Epithelial cell of prostate (primary cell): ENCODE results near the gene PLCB3.
"Not testable (repeated sequence)": the region's sequence is repeated elsewhere in the genome, so short reads cannot be mapped to it uniquely, and the experiment has no call there.

Source experiments
- DNase-seq: peaks from one replicate; pipeline ENCODE4 v3.0.0-alpha.2; 2011; ENCODE audit warnings: low read depth, low spot score
- H3K27ac ChIP-seq: fragments of 450-650 bp; 2 replicates; pipeline ENCODE4 v1.5.1; 2017; ENCODE audit warnings: mild to moderate bottlenecking

The PLCB3 gene

DNA sequence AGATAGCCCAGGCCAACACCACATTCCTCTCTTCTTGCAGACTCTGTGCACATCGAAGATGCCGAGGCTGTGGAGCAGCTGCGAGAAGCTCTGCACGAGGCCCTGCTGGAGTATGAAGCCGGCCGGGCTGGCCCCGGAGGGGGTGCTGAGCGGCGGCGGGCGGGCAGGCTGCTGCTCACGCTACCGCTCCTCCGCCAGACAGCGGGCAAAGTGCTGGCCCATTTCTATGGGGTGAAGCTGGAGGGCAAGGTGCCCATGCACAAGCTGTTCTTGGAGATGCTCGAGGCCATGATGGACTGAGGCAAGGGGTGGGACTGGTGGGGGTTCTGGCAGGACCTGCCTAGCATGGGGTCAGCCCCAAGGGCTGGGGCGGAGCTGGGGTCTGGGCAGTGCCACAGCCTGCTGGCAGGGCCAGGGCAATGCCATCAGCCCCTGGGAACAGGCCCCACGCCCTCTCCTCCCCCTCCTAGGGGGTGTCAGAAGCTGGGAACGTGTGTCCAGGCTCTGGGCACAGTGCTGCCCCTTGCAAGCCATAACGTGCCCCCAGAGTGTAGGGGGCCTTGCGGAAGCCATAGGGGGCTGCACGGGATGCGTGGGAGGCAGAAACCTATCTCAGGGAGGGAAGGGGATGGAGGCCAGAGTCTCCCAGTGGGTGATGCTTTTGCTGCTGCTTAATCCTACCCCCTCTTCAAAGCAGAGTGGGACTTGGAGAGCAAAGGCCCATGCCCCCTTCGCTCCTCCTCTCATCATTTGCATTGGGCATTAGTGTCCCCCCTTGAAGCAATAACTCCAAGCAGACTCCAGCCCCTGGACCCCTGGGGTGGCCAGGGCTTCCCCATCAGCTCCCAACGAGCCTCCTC is 64.6 kb downstream of the PLCB3 start:
- H3K27ac ChIP-seq: peak overlapping the region; percentile 98
- not testable (repeated sequence) for DNase-seq

DNA sequence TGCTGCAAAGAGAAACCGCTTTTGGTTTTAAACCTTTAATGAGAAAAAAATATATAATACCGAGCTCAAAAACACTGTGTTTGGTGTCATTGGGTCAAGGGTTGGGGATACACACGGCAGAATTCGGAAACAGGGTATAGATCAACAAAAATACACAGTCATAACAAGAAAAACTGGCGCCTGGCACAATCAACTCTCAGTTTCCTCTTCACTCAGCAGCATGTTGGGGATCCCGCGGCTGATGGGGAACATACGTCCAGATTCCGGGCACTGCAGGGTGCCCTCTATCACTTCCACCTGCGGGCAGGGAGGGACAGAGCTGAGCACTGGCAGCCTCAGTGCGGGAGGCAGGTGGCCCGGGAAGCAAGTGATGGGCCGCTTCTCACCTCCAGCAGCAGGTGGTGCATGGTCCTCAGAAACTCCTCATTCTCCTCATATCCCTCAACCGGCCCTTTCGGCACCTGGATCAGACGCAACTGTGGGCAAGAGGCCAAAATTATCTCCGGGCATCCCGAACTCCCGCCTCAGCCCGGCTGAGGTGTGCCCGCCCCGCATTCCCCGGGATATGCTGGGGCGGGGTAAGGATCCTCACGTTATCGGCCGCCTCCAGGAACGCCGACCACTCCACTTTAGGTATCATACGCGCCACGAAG is 65.5 kb downstream of the PLCB3 start:
- H3K27ac ChIP-seq: peak overlapping the region; percentile 98
- no peak for DNase-seq

DNA sequence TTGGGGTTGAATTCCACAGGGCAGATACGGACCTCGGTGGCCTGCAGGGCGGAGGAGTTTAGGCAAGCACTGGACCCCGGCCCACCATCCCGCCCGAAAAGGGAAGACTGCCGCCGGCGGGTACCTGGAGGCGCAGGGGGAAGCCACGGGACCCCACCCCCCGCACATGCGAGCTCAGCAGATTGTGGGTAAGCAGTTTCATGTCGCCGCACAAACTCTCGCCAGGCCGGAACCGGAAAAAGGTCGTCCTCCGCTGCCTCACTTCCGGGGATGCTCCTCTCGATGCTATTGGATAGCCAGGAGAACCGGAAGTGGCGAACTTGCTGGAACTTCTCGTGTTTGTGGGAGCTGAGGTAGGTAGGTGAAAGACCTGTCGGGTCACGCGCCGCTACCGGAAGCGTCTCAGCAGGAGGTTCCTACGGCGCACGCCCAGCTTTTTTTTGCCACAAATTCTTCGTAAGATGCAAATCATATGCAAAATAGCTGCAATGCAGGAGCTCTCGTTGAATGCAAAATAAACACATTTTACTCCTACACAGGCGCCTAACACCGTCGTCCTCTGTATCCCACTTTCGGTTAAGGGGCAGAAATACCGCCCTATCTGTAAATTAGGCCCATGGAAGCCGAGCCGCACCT is 66.1 kb downstream of the PLCB3 start, which contains the start of gene TRMT112:
TSS of gene TRMT112 (minus strand) at position 235 of the 636 bp plus-strand sequence. CDS start at position 202, 33 bp downstream.
- peak; percentile 99 for DNase-seq
- peak within 1 kb of the TSS; percentile 98 for H3K27ac ChIP-seq

DNA sequence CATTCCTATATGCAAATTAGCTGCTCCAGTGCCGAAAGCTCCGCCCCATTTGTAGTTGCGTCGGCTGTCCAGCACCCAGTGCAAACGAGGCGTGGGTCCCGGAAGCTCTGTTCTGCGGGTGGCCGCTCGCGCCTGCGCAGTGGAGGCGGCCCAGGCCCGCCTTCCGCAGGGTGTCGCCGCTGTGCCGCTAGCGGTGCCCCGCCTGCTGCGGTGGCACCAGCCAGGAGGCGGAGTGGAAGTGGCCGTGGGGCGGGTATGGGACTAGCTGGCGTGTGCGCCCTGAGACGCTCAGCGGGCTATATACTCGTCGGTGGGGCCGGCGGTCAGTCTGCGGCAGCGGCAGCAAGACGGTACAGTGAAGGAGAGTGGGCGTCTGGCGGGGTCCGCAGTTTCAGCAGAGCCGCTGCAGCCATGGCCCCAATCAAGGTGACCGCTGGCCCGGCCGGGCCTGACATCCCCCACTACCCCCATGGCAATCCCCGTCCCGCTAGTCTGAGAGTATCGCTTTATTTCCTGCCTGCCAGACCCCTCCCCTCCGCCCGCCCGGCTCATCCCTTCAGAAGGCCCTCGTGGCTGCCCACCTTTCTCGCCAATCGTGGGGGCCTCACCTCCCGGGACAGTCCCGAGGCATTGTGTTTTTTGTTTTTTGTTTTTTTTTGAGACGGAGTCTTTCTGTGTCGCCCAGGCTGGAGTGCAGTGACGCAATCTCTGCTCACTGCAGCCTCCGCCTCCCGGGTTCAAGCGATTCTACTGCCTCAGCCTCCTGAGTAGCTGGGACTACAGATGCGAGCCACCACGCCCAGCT is 66.8 kb downstream of the PLCB3 start, which contains the start of gene PRDX5:
TSS of gene PRDX5 (plus strand) at position 161 of the 805 bp plus-strand sequence. CDS start at position 256, 95 bp downstream.
- H3K27ac ChIP-seq: peak within 1 kb of the TSS; percentile 98
- peak; percentile 83 for DNase-seq
